NCI-H510A (cell line): ENCODE results near the gene RNF121.

Experiments
- DNase-seq: peaks from one replicate; lab custom pipeline; 2025; lab: John Stamatoyannopoulos, UW

Gene RNF121

DNA sequence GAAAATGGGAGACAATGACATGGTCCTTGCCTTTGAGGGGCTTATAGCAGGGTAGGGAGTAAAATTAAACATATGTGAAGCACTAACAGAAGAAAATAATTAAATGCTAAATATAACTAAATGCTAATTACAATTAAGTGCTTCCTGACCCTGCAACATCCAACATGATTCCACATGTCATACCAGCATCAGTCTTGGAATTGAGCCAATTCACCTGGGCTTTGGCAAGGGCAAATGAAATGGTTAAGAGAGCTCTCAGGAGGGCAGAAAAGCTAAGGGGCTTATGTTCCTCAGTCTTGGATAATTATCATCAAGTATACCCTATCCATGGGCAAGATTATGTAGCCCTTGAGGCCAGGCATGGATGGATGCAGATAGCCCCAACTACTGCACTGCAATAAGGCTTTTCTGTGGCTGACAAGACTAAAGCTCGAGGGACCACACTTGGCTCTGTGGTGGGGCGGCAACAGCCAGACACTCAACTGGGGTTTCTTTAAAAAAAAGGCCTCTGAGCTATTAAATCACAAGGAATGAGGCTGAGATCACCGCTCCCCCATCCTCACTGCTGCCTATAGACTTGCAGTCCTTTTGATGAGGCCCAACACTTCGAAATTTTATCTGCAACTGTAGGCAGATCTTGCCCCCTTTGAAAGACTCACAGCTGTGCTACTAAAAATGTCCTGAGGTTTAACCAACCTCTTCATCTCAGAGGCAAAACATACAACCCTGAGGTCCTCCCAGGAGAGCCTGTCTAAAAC is 108.9 kb downstream of the RNF121 start:
- no peak for DNase-seq

DNA sequence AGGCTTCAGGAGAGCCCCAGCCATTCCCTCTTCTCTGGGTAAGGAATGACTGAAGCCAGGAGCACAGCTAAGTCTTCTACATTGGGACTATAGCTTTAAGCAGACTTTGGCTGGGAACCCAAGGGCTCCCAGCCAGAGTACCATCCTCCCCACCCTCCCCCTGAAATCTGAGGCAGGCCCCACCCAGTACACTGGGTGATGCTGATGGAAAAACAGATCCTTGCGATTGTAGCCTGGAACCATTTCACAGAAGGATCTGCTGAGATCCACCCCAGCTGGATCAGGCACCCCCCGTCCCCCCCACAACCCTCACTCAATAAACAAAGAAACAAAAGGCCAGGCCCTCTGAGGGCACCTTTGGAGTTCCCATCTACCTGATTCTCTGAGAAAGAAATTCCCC is 109.6 kb downstream of the RNF121 start:
- no peak for DNase-seq

DNA sequence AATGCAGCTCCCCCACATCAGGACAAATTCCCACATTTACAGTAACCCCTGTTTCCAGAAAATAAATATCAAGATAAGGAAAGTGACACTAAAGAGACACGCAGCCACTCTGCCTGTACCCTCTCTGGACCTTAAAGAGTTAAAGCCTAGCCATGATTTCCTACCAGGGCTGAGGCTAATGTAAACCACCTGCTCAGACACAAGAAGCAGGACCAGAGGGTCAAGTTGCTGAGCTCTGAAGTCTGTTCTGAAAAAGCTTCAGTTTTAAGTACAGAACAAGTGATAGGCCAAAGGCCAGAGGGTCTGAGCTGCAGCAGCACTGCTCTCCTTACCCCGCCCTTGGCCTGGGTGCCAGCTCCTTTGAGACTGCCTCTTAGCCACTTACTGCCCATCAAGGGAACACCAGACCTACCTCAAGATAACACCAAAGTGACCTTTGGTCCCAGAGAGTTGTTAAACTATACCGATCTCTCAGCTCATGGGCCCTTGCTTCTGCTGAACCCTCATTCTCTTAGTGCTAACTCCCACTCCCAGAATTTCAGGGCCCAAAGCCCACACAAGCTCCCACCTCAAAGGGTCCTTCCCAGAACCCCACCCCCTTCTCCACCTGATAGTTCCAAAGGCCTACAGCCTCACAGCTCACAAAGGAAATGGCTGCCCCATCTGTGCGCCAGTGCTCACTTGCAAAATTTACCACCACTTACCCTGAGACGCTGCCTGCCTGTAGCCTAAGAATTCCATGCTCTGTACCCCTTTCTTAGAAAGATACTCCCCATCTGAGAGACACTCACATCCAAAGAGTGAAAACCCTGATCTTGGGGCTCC is 110.4 kb downstream of the RNF121 start:
- DNase-seq, result no peak

DNA sequence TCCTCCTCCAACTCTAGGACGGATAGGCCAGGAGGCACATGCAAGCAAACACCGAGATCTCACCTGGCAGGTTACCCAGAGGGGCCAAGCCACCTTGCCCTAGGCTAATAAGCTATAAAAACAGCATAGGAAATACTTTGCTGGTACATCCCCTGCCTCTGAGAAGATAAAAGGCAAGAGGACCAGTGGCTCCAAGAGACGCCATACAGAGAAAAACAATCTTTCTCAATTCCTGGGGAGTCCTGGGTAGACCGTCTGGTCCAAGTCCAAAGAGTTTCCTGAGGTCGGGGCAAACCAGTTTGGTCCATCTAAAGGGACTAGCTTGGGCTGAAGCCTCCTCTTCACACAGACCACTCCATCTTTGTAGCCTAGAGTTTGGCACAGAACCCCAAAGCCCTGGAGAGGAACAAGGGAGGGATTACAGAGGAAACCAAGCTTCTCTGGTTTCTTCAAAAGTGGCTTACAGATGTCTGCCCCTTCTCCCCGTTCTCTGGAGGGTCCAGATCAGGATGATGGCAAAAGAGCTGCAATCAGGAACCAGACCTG is 111.1 kb downstream of the RNF121 start:
- no peak for DNase-seq

DNA sequence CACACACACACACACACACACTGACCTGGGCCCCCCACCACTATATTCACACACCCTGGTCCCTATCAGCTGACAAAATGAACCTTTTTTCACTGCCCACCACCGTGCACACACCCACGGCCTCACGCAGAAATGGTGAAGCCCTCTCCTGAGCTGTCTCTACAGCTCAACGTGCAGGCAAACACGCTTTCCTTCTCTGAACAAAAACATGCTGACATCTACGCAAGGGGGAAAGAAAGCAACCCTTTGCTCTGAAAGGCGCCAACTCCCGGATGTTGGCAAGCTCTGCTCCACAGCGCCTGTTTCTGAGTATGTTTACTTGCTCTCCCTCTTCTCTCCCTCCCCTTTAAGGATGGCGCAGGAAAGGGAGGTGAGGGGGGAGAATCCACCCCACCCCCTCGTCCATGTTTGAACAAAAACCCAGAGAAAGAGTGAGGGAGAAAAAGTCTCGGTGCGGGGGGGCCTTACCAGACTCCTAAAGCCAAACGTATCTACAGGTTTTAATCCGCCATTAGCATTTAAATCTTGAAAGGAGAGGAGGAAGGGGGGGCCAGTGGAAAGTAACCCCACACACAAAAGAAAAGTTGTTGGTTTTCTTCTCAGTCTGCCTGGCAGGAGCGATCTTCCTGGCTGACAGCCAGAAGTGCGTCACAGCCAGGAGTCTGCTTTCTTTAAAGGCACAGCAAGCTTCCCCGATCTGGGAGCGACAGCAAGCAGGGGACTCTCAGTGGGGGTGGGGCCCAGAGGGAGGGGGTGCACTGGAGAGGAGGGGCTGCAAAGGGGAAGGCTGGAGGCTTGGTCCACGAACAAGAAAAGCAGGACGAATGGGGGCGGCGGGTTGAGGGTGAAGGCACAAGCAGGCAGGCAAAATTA is 111.9 kb downstream of the RNF121 start:
- DNase-seq, result peak; percentile 73

DNA sequence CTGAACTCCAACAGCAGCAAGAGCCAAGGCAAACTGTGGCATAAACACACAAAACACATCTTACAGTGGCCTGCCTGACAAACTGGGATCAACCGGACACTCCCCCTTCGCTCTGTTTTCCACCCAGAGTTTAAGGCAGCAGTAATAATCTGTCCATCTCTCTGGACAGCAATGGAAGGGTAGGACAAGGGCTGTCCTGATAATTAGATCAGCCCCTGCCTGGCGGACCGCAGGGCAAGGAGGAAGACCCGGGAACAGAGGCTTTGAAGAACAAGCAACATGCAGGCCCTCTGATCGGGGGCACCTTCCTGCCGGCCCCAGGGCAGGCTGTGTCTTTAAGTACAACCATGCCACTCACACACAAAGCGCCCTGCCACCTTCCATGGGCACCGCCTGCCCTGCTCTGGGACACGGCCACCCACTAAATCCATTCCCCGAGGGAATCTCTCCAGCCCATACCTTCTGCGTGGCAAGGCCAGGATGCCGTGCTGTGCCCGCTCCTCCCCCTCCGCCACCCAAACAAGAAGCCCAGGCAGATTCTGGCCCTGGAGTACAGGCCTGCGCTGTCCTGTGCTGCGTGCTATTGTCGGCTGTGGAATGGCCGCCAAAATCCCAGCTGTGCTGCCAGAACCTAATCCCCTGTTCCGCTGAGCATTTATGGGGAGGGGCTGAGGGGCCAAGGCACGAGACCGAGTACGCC is 112.7 kb downstream of the RNF121 start:
- peak; percentile 40 for DNase-seq

DNA sequence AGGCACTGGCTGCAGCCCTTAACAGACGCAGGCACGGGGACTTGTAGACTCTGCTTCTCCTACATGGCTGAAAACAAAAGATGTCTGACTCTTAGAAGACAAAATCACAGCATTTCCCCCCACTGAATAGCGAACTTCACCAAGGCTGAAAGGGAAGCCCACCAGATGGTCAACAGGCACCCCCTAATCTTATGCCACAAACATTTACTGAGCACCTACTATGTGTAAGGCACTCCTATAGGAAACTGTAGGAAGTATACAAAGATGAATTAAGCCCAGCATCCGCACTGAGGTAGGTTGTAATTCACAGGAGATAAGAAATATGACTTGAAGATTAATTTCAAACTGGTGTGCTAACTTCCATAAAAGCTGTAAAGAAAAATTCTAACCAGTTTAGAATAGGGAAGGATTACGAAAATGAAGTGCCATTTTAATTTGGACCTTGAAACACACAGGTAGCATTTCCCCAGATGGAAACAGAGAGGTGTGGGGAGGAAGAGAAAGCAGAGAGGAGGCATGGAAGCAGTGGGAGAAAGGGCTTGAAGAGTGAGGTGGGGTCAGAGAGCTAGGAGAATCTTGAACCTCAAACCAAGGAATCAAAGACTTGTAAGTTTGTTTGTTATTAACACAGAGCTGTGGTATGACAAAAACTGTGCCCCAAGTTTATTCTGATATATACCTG is 113.4 kb downstream of the RNF121 start:
- no peak for DNase-seq

DNA sequence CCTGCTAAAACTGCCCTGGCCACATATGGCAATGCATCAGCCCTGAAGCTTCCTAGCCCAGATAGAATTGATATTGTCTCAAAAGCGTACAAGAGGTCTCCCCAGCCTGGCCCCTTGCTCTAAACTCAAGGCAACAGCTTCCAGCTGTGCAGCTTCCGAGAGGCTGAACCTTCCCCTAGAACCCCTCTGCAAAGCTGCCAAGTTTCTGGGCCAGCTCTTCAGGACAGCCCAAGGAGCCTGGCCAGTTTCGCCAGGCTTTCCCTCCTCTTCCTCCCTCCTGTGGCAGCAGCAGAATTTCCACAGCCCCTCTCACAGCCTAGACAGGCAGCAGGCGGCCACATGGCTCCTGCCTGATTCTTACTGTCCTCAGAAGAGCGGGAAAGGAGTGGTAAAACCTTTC is 117.0 kb downstream of the RNF121 start:
- DNase-seq, result no peak
